KOPT-K1 (cell line): ENCODE results near the gene EEF1G.

ENCODE experiments used
- H3K27ac ChIP-seq: fragments of 200-600 bp; sonication (generic); 2 replicates; pipeline ENCODE4 v1.5.1; 2016; ENCODE audit warnings: antibody characterized with exemption, mild to moderate bottlenecking, low read depth, low read length; ENCODE audit not compliant: poor library complexity, severe bottlenecking
- H3K36me3 ChIP-seq: fragments of 200-600 bp; sonication (generic); 2 replicates; pipeline ENCODE4 v1.5.1; 2017; ENCODE audit warnings: antibody characterized with exemption, mild to moderate bottlenecking, low read length, moderate library complexity; ENCODE audit not compliant: insufficient read depth
- H3K9me3 ChIP-seq: fragments of 200-600 bp; sonication (generic); 2 replicates; pipeline ENCODE4 v1.5.1; 2017; ENCODE audit warnings: antibody characterized with exemption, low read length, mild to moderate bottlenecking; ENCODE audit not compliant: insufficient read depth, poor library complexity, severe bottlenecking

EEF1G gene

GRCh38 chr11:62608776-62609175 is 35.1 kb upstream of the EEF1G start:
- Histone ChIP-seq H3K36me3 (peaks cover 50% of the 10 kb centered on the region), H3K27ac (no peak overlapping the region), H3K9me3 (no peaks in the 10 kb centered on the region)

- H3K9me3 ChIP-seq, result no peaks in the 10 kb centered on the region
- peaks cover 53% of the 10 kb centered on the region for H3K36me3 ChIP-seq
- no peak overlapping the region for H3K27ac ChIP-seq
Observed at GRCh38 chr11:62607714-62608113, 34.0 kb upstream of the EEF1G start.

DNA sequence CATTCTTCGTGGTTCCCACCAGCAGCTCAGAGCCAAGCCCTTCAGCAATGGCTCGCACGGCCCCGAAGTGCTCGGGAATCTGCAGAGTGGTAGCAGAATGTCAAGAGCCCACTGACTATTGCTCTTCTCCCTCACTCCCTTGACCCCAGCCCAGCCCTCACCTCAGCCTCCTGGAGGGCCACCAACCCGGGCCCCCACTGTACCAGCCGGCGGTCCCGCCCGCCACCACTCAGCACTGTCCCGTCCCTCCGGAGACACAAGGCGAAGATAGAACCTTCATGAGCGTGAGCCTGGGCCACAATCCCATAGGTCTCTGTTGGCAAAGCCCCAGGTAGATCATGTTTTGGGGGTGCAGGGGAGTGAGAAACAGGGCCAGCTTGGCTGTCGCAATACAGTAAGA is 32.2 kb upstream of the EEF1G start:
- Histone ChIP-seq H3K36me3 (peaks cover 53% of the 10 kb centered on the region), H3K9me3 (no peaks in the 10 kb centered on the region), H3K27ac (no peak overlapping the region)

GRCh38 chr11:62605467-62605866 is 31.8 kb upstream of the EEF1G start:
- Histone ChIP-seq H3K9me3 (no peaks in the 10 kb centered on the region), H3K36me3 (peaks cover 51% of the 10 kb centered on the region), H3K27ac (no peak overlapping the region)

- no peaks in the 10 kb centered on the region for H3K9me3 ChIP-seq
- peaks cover 48% of the 10 kb centered on the region for H3K36me3 ChIP-seq
- no peak overlapping the region for H3K27ac ChIP-seq
Observed at GRCh38 chr11:62604460-62605120, 30.9 kb upstream of the EEF1G start.

DNA sequence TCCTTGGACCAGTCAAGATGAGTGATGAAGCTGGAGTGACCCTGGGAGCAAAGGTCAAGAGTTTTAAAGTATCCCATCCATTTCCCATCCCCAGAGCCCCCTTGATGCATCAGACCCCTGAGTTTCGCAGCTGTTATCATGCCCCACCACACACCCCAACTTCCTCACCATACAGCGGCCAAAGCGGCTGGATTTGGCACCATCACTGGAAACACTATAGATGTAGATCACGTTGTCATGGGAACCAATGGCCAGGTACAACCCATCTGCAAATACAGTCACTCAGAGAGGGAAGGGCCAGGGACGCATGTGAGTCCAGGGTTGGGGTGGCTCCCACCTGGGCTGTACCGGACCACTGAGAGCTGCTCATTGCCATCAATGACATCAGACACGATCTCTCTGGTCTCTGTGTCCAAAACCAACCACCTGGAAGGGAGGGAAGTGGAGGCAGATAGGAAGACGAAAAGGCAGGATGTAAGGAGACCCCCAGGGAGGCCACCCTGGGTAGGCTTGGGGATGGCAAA is 30.1 kb upstream of the EEF1G start:
- Histone ChIP-seq H3K36me3 (peaks cover 48% of the 10 kb centered on the region), H3K27ac (no peak overlapping the region), H3K9me3 (no peaks in the 10 kb centered on the region)

- Histone ChIP-seq H3K27ac (no peak overlapping the region), H3K36me3 (peaks cover 48% of the 10 kb centered on the region), H3K9me3 (no peaks in the 10 kb centered on the region)
Observed at GRCh38 chr11:62603072-62603408, 29.3 kb upstream of the EEF1G start.

DNA sequence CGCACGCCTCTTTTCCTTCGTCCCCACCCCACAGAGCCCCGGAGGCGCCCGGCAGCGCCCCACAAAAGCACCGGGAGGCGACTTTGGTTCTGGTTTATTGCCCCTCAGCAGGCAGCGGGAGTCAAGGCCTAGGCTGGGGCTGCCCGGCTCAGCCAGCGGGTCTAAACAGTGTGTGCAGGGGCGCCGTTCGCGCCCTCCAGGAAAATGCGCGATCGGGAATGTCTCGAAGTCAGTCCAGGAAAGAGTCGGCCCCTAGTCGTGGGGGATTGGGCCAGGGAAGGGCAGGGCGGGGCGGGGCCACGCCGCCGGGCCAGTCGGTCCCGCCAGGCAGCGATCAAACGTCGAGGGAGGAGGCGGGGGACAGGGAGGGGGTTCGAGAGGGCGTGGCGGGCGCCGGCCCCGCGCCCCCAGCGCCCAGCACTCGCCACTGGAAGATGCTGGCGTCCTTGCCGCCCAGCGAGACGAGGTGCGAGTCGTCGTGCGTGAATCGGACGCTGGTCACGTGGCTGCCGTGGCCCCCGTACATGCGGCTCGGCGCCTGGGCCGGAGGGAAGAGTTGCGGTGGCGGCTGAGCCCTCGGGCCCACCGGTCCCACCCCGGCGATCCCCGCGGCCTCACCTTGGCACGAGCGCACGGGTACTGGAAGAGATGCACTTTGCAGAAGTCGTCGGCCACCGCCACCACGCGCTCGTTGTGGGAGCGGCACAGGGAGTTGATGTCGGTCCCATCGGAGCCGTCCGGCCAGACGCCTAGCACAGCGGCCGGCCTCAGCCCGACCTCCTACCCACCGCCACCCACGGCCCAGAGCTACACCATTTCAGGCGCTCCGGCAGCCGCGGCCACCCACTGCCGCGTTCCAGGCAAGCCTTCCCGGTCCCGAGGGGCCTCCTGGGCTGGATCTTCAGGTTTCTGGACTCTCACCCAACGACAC is 28.7 kb upstream of the EEF1G start:
- no peaks in the 10 kb centered on the region for H3K9me3 ChIP-seq
- H3K36me3 ChIP-seq, result peaks cover 48% of the 10 kb centered on the region
- peak overlapping the region; percentile 95 for H3K27ac ChIP-seq

- Histone ChIP-seq H3K9me3 (no peaks in the 10 kb centered on the region), H3K36me3 (peaks cover 50% of the 10 kb centered on the region), H3K27ac (peak within 1 kb of the TSS; percentile 95)
Observed at GRCh38 chr11:62601372-62602140, 27.9 kb upstream of the EEF1G start, which contains the start of gene MTA2. MTA2 (minus strand) TSS chr11:62601865; CDS start chr11:62601450, 415 bp downstream.

DNA sequence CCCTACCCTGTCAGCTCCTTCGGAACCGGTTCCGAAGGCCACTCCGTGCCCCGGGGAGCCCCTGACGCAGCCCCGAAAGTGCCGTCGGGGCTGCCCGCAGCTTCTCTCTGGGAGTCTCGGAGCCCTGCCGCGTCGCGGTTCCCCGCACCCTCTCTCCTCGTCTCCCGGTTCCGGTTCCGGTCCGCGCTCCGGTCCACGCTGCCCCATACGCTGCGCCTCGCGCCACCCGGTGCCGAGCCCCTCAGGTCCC is 27.4 kb upstream of the EEF1G start:
- Histone ChIP-seq H3K27ac (peak overlapping the region; percentile 95), H3K9me3 (no peaks in the 10 kb centered on the region), H3K36me3 (peaks cover 50% of the 10 kb centered on the region)

DNA sequence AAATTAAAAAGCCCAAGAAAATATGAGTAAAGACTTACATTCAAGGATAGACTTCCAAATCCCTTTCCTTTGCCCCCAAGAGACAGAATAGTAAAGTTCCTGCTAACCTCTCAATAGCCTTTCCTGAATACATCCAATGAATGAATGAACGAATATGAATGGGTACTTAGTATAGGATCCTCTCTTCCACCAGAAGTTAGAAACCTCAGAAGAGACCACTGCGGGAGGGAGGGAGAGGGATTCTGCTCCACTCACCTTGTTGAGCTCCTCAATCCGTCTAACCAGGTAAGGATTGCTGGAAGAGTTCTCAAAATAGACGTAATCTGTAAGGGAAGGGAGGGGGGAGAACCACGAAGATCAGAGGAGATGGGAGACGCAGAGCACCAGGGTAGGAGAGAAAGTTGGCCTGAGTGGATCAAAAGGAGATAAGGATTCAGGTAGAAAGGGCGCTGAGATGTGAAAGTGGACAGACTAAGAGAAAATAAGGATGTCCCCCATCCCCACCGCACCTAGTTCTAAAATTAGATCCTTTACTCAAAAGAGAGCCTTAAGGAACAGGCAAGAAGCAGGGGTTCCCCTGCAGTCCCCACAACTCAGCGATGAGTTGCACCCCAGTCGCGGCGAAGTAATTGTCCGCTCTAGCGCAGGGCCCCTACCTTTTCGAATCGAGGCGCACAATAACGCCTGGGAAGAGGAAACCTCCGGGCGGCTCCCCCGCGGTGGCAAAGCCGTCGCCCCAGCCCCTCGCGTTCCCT is 26.9 kb upstream of the EEF1G start:
- H3K36me3 ChIP-seq, result peaks cover 50% of the 10 kb centered on the region
- H3K9me3 ChIP-seq, result no peaks in the 10 kb centered on the region
- H3K27ac ChIP-seq, result peak overlapping the region; percentile 95

DNA sequence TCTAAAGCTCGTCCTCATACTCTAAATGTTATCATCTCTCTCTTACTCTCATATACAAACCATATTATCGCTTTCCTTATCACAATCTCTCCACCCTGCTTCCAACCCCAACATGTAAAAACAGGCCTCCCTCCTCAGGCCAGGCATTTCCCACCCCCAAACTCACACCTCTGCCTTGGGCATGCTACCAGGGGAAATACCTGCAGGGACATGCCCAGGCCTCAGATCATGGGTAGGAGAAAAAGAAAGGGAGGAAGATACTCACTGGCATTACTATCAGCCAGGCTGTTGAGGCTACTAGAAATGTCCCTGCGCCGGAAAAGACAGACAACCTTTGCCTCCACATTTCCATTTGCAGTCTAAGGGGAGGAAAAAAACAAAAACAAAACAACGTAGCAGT is 26.2 kb upstream of the EEF1G start:
- H3K9me3 ChIP-seq, result no peaks in the 10 kb centered on the region
- peaks cover 50% of the 10 kb centered on the region for H3K36me3 ChIP-seq
- H3K27ac ChIP-seq, result peak overlapping the region; percentile 95

DNA sequence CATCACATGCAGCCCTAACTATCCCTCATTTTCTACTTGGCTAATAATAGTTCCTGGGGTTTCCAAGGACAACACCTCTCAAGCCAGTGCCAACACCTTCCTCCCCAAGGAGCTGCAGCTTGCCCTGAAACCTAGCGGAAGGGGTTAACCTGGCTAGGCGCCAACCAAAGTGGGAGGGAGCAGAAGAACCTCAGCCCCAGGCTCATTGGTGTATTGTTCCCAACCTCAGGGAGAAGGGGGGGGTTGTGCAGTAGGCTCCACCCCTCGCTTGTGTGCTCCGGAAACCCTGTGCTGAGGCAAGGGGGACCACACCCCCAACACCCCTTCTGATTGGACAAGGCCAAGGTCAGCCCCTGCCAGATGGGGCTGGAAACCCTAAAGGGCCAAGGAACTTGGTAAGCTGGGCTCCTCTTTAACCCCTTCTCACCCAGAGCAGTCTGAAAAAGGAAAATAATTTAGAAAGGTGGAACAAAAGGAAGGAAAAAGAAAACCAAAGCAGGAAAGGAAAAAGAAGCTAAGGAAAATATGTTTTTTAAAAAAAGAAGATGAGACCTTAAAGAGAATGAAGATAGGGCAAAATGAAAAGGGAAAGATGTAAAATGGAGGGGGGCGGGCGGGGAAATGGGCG is 25.5 kb upstream of the EEF1G start:
- Histone ChIP-seq H3K36me3 (peaks cover 55% of the 10 kb centered on the region), H3K9me3 (no peaks in the 10 kb centered on the region), H3K27ac (peak overlapping the region; percentile 95)

- no peaks in the 10 kb centered on the region for H3K9me3 ChIP-seq
- H3K27ac ChIP-seq, result no peak overlapping the region
- H3K36me3 ChIP-seq, result peaks cover 66% of the 10 kb centered on the region
Observed at GRCh38 chr11:62595124-62595523, 21.4 kb upstream of the EEF1G start.
